NB4 (cell line): ENCODE measurements around the gene GRK2.

ENCODE experiments used
- DNase-seq: peaks from one replicate; pipeline ENCODE4 v3.0.0; 2010; ENCODE audit warnings: low read depth
- H3K4me3 ChIP-seq: one replicate; pipeline ENCODE4 v1.5.1; 2011; ENCODE audit warnings: mild to moderate bottlenecking, low read depth, low read length, moderate library complexity
- MYC ChIP-seq: IDR thresholded peaks from 2 replicates; pipeline ENCODE4 v1.6.1; 2011; ENCODE audit warnings: low read depth, low read length
- POLR2A ChIP-seq: IDR thresholded peaks from 2 replicates; pipeline ENCODE4 v1.6.1; 2011; ENCODE audit warnings: mild to moderate bottlenecking; ENCODE audit not compliant: insufficient read length; ENCODE audit errors: extremely low read depth
- TF ChIP-seq, protein P1 (sequence below): IDR thresholded peaks from 2 replicates; pipeline ENCODE4 v1.6.1; 2011; ENCODE audit warnings: low read depth, low read length
- TF ChIP-seq, protein P2 (sequence below): IDR thresholded peaks from one replicate; pipeline ENCODE4 v1.5.1; 2012; ENCODE audit warnings: low read depth, low read length

GRK2 gene

DNA sequence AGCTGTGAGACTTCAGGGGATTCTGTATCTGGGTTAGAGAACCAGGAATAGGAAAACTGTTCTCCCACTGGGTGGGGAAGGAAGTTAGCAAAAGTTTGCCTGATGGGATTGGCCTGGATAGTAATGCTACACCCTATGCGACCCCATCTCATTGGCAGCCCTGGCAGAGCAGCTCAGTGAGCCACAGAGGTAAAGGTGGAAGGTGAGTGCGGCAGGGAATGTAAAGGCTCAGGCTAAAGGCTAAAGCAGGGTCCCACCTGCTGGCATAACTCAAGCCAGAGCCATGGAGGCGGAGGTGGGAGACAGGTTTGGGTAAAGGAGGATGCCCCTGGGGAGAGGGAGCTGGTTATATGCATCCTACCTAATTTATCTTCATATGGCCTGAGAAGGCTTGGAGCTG, 55.8 kb downstream of the GRK2 start:
- H3K4me3 ChIP-seq, result no peak overlapping the region
- no peak for TF ChIP-seq POLR2A
- no peak for TF ChIP-seq MYC
- TF ChIP-seq, protein P1, sequence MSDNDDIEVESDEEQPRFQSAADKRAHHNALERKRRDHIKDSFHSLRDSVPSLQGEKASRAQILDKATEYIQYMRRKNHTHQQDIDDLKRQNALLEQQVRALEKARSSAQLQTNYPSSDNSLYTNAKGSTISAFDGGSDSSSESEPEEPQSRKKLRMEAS, result no peak
- TF ChIP-seq, protein P2, sequence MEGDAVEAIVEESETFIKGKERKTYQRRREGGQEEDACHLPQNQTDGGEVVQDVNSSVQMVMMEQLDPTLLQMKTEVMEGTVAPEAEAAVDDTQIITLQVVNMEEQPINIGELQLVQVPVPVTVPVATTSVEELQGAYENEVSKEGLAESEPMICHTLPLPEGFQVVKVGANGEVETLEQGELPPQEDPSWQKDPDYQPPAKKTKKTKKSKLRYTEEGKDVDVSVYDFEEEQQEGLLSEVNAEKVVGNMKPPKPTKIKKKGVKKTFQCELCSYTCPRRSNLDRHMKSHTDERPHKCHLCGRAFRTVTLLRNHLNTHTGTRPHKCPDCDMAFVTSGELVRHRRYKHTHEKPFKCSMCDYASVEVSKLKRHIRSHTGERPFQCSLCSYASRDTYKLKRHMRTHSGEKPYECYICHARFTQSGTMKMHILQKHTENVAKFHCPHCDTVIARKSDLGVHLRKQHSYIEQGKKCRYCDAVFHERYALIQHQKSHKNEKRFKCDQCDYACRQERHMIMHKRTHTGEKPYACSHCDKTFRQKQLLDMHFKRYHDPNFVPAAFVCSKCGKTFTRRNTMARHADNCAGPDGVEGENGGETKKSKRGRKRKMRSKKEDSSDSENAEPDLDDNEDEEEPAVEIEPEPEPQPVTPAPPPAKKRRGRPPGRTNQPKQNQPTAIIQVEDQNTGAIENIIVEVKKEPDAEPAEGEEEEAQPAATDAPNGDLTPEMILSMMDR, result no peak
- DNase-seq, result no peak

DNA sequence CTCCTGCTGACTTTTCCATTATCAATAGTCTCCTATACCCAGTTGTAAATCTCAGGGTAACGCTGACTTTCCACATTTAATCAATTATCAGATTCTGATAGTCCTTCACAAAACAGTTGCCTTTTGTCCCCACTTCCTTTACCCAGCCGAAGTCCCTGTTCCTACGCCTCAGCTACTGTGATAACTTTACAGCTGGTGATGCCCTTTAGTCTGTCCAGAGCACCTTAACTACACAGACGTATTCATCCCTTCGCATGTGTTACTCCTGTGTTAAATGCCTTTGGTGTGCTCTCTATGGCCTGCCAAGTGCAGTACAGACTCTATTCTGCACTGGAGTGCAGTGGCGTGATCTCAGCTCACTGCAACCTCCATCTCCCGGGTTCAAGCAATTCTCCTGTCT, 57.3 kb downstream of the GRK2 start:
- no peak for DNase-seq
- TF ChIP-seq, protein P2, result no peak
- TF ChIP-seq, protein P1, result no peak
- TF ChIP-seq MYC, result no peak
- TF ChIP-seq POLR2A, result no peak

DNA sequence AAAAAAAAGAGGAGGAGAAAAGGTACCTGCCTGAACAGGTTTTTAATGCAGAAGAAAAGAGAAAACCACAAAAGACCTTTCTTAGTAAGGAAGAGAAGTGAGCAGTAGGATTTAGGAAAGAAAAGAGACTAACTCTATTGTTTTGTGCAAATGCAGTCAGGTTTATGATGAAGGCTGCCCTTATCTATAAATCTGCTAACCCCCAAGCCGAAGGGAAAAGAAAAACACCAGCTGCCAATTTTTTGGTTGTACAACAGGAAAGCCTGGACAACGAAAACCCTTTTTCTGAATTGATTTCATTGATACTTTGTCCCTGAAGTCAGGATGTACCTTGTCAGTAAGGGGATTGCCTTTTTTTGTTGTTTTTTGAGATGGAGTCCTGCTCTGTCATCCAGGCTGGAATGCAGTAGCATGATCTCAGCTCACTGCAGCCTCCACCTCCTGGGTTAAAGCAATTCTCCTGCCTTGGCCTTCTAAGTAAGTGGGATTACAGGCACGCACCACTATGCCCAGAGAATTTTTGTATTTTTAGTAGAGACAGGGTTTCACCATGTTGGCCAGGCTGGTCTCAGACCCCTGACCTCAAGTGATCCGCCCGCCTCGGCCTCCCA, 65.9 kb downstream of the GRK2 start:
- no peak overlapping the region for H3K4me3 ChIP-seq
- TF ChIP-seq, protein P1, result no peak
- TF ChIP-seq MYC (no peak), POLR2A (no peak)
- TF ChIP-seq, protein P2, result no peak
- DNase-seq, result no peak

More for the DNA sequence above, 57.3 kb downstream of the GRK2 start:
- no peak overlapping the region for H3K4me3 ChIP-seq
